OCI-LY7 (cell line): ENCODE measurements around the gene MOSPD2. TPM values are rescaled to one million over a fixed set of nuclear protein-coding genes. Genes with fewer than 3 reads are reported as not detected.

Source experiments
- BruUV-seq: library from RNA; stranded (reverse); fragments of 400-500 nt; replicated peaks from 2 replicates; lab custom pipeline; 2021; lab: Mats Ljungman, UMichigan
- CTCF ChIA-PET: fragments of 300-600 bp; sonication (Branson Sonifier 250); formaldehyde crosslinking; loops from one replicate; lab custom pipeline; 2022; ENCODE audit warnings: antibody characterized with exemption; ENCODE audit not compliant: unreplicated experiment; lab: Charles Lee
- POLR2A ChIA-PET: fragments of 300-600 bp; sonication (Branson Sonifier 250); formaldehyde crosslinking; loops from one replicate; lab custom pipeline; 2022; ENCODE audit warnings: antibody characterized with exemption; lab: Charles Lee
- DNase-seq: peaks from one replicate; pipeline ENCODE4 v3.0.0-alpha.2; 2015; ENCODE audit warnings: low spot score
- H2AFZ ChIP-seq: fragments of 200-600 bp; sonication (generic), shearing (Covaris generic); 2 replicates; pipeline ENCODE4 v1.6.1; 2014; ENCODE audit warnings: mild to moderate bottlenecking, antibody characterized with exemption, low read length, moderate library complexity
- H3K27ac ChIP-seq: fragments of 200-600 bp; sonication (generic); 2 replicates; pipeline ENCODE4 v1.5.1; 2014; ENCODE audit warnings: mixed run types, low read depth, mild to moderate bottlenecking, moderate library complexity, low read length, inconsistent platforms; ENCODE audit not compliant: poor library complexity, severe bottlenecking
- H3K36me3 ChIP-seq: fragments of 200-600 bp; sonication (generic); 2 replicates; pipeline ENCODE4 v1.6.1; 2014; ENCODE audit warnings: mild to moderate bottlenecking, antibody characterized with exemption, low read length, moderate library complexity, mixed read lengths; ENCODE audit not compliant: insufficient read depth
- H3K4me1 ChIP-seq: fragments of 200-600 bp; sonication (generic); 2 replicates; pipeline ENCODE4 v1.5.1; 2014; ENCODE audit warnings: mild to moderate bottlenecking, low read length; ENCODE audit not compliant: insufficient read depth, poor library complexity, severe bottlenecking
- H3K4me2 ChIP-seq: fragments of 200-600 bp; sonication (generic); 2 replicates; pipeline ENCODE4 v1.6.1; 2014; ENCODE audit warnings: mild to moderate bottlenecking, low read length
- H3K4me3 ChIP-seq: fragments of 200-600 bp; sonication (generic); 2 replicates; pipeline ENCODE4 v1.5.1; 2014; ENCODE audit warnings: mild to moderate bottlenecking, low read depth, low read length; ENCODE audit not compliant: poor library complexity, severe bottlenecking
- H3K79me2 ChIP-seq: fragments of 200-600 bp; sonication (generic); 2 replicates; pipeline ENCODE4 v1.6.1; 2016; ENCODE audit warnings: low read depth, mild to moderate bottlenecking, low read length, moderate library complexity, mixed read lengths; ENCODE audit not compliant: insufficient read depth
- H3K9me2 ChIP-seq: fragments of 200-600 bp; sonication (generic); 2 replicates; pipeline ENCODE4 v1.6.1; 2016; ENCODE audit warnings: mild to moderate bottlenecking, low read length, mixed read lengths; ENCODE audit not compliant: insufficient read depth
- H3K9me3 ChIP-seq: fragments of 200-600 bp; sonication (generic); 2 replicates; pipeline ENCODE4 v1.6.1; 2014; ENCODE audit warnings: mild to moderate bottlenecking, mixed run types, low read length, mixed read lengths
- H4K20me1 ChIP-seq: fragments of 200-600 bp; sonication (generic); 2 replicates; pipeline ENCODE4 v1.6.1; 2014; ENCODE audit warnings: mild to moderate bottlenecking, antibody characterized with exemption, low read length, moderate library complexity, mixed read lengths; ENCODE audit not compliant: insufficient read depth
- CTCF ChIP-seq: fragments of 200-600 bp; sonication (generic); conservative IDR thresholded peaks from 2 replicates; pipeline ENCODE4 v1.5.1; 2014; ENCODE audit warnings: mild to moderate bottlenecking, antibody characterized with exemption, low read length, moderate library complexity, mixed read lengths
- EZH2phosphoT487 ChIP-seq: fragments of 200-600 bp; sonication (generic); IDR thresholded peaks from 2 replicates; pipeline ENCODE4 v1.6.1; 2018; ENCODE audit warnings: low read depth, borderline replicate concordance, mild to moderate bottlenecking, mixed run types, antibody characterized with exemption, low read length, moderate library complexity, mixed read lengths
- intact Hi-C: fragments of 100-400 bp; cut with micrococcal nuclease; formaldehyde crosslinking; loops from one replicate; pipeline ENCODE4 v1.10.0; 2022; ENCODE audit not compliant: unreplicated experiment
- total RNA-seq, 2 experiments: library from RNA; depleted of rRNA in 1 of 2; stranded (reverse); fragments of >200 nt in 1 of 2; shearing (Covaris generic) in 1 of 2; gene quantifications; 2 replicates each; pipeline ENCODE4 v1.2.3, GENCODE V29; 2014 to 2022

MOSPD2 gene
- total RNA-seq, 2 experiments from 2014 or later = 8.0 to 11.3 TPM

DNA sequence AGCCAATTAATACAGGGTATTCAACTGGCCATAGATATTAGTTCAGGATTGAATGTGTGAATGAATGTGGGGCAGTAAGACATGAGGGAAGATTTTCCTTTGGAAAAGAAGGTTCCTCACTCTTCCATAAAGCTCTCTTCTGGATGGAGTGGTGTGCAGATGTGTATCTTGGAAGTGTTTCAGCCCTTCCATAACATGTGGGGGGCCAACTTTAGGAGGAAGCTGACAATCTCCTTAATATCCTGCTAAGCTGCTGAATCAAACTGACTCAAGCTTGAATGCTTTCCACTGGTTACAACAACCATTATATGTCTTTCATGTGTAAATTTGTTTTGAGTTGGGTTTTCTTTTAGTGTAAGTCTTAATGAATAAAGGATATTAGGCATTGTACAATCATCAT is 40.6 kb upstream of the MOSPD2 start:
- intact Hi-C loops = no loop called here
- ChIA-PET CTCF (no interaction called here), POLR2A (interaction anchor here (0.6 kb wide), 1 partner anchor 62 kb away, joined by 5 read pairs; no protein-coding TSS in a partner anchor)
- Histone ChIP-seq H3K9me2 (no peaks in the 10 kb centered on the region), H3K36me3 (peaks cover 31% of the 10 kb centered on the region), H3K9me3 (no peaks in the 10 kb centered on the region), H3K4me2 (no peak overlapping the region), H4K20me1 (no peaks in the 10 kb centered on the region), H3K4me3 (no peak overlapping the region), H3K4me1 (no peaks in the 10 kb centered on the region), H3K27ac (no peak overlapping the region), H2AFZ (no peak overlapping the region), H3K79me2 (no peaks in the 10 kb centered on the region)
- no TSS peak for BruUV-seq
- TF ChIP-seq CTCF = no peak
- TF ChIP-seq EZH2phosphoT487 = no peak
- no peak for DNase-seq

DNA sequence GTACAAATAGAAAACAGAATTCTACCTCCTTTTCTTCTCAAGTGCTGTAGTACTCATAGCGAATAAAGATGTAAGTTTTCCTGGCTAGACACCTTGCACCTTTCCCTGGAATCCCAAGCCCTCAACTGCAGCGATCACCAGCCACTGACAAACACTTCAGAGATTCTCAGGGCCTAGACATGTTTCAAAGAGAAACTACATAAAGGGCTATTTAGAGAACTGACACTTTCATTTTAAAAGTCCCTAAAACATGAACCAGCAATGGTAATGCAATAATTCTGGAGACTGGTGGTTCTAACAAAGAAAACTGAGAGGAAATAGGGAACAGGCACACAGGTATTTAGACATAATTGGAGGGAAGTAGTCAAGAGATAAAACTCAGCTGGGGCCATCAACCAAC is 36.1 kb upstream of the MOSPD2 start:
- no peak overlapping the region for H3K4me2 ChIP-seq
- H3K36me3 ChIP-seq = peaks cover 62% of the 10 kb centered on the region
- BruUV-seq = no TSS peak
- no peak for DNase-seq
- no peaks in the 10 kb centered on the region for H4K20me1 ChIP-seq
- no peak overlapping the region for H3K27ac ChIP-seq
- no peaks in the 10 kb centered on the region for H3K79me2 ChIP-seq
- no peaks in the 10 kb centered on the region for H3K9me3 ChIP-seq
- H3K4me3 ChIP-seq = no peak overlapping the region
- ChIA-PET CTCF (no interaction called here), POLR2A (no interaction called here)
- TF ChIP-seq CTCF = no peak
- no peak for TF ChIP-seq EZH2phosphoT487
- intact Hi-C loops = no loop called here
- no peaks in the 10 kb centered on the region for H3K4me1 ChIP-seq
- no peak overlapping the region for H2AFZ ChIP-seq
- no peaks in the 10 kb centered on the region for H3K9me2 ChIP-seq

DNA sequence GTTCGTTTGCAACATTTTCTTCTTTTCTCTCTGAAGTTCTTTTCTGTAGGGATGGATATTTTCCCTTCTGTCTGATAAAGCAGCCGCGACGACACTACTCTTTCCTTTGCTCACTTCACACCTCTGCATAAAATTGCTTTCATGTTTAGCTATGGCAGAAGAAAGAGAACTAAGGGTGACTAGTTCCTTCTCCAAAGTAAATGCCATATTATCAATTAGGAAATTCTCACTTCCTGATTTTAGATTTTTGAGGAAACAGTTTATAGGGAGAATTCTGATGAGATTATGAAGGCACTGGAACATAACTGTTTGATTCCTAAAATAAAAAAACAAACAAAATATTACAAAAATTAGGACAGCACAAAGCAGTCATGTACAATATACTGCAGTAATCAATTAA is 29.6 kb upstream of the MOSPD2 start:
- ChIA-PET CTCF (no interaction called here), POLR2A (no interaction called here)
- no peaks in the 10 kb centered on the region for H4K20me1 ChIP-seq
- no peaks in the 10 kb centered on the region for H3K9me3 ChIP-seq
- TF ChIP-seq EZH2phosphoT487 = no peak
- no peak for TF ChIP-seq CTCF
- H3K4me3 ChIP-seq = no peak overlapping the region
- intact Hi-C loops = loop anchor here (10.0 kb wide), 1 partner anchor 71 kb away; no protein-coding TSS in a partner anchor
- DNase-seq = no peak
- no peak overlapping the region for H3K4me2 ChIP-seq
- no peaks in the 10 kb centered on the region for H3K4me1 ChIP-seq
- no peaks in the 10 kb centered on the region for H3K9me2 ChIP-seq
- peaks cover 53% of the 10 kb centered on the region for H3K36me3 ChIP-seq
- BruUV-seq = no TSS peak
- H2AFZ ChIP-seq = no peak overlapping the region
- no peaks in the 10 kb centered on the region for H3K79me2 ChIP-seq
- no peak overlapping the region for H3K27ac ChIP-seq
